Measurements from ENCODE around the gene SLC35E1. TPM values are rescaled to one million over a fixed set of nuclear protein-coding genes. Genes with fewer than 3 reads are reported as not detected.

SLC35E1 gene
- total RNA-seq, 2 donors from 2014 or later, result 26.6 to 30.6 TPM

- no peaks in the 10 kb centered on the region for H3K27me3 ChIP-seq (ENCODE audit: control insufficient read depth, insufficient read depth, low read length, poor library complexity, severe bottlenecking)
- no peak overlapping the region for H3K27ac Mint-ChIP-seq
- H3K27ac ChIP-seq (ENCODE audit: low read depth, low read length), result no peak overlapping the region
- H3K4me3 Mint-ChIP-seq, result no peak overlapping the region
- H3K4me3 ChIP-seq (ENCODE audit: low read length), result no peak overlapping the region
- peaks cover 71% of the 10 kb centered on the region for H3K36me3 ChIP-seq (ENCODE audit: control insufficient read depth, insufficient read depth, low read length)
- WGBS, 2 experiments (ENCODE audit: insufficient coverage in 1 of 2, insufficient read length in 1 of 2), result 97 to 100% methylated on average over 2 to 10 of the region's 10 CpGs
- no peak overlapping the region for H3K9ac ChIP-seq (ENCODE audit: extremely low read depth, low read length, poor library complexity, severe bottlenecking)
- no peaks in the 10 kb centered on the region for H3K4me1 ChIP-seq (ENCODE audit: control insufficient read depth, insufficient read depth, low read length)
- no peaks in the 10 kb centered on the region for H3K9me3 Mint-ChIP-seq
- H3K4me1 Mint-ChIP-seq, result no peaks in the 10 kb centered on the region
- H3K36me3 Mint-ChIP-seq (ENCODE audit: low read depth), result peaks cover 73% of the 10 kb centered on the region
- no peak for DNase-seq
- no peaks in the 10 kb centered on the region for H3K9me3 ChIP-seq (ENCODE audit: control insufficient read depth, low read length)
- no peaks in the 10 kb centered on the region for H3K27me3 Mint-ChIP-seq (ENCODE audit: insufficient read depth)
- no peak for TF ChIP-seq CTCF (conservative IDR thresholded peaks at IDR 0.05)
Measured at GRCh38 chr19:16521715-16522289, 50.4 kb downstream of the SLC35E1 start.

- no peaks in the 10 kb centered on the region for H3K4me1 Mint-ChIP-seq
- no peak for TF ChIP-seq CTCF (conservative IDR thresholded peaks at IDR 0.05)
- H3K9ac ChIP-seq (ENCODE audit: extremely low read depth, low read length, poor library complexity, severe bottlenecking), result no peak overlapping the region
- peaks cover 69% of the 10 kb centered on the region for H3K36me3 Mint-ChIP-seq (ENCODE audit: low read depth)
- H3K4me1 ChIP-seq (ENCODE audit: control insufficient read depth, insufficient read depth, low read length), result no peaks in the 10 kb centered on the region
- peaks cover 65% of the 10 kb centered on the region for H3K36me3 ChIP-seq (ENCODE audit: control insufficient read depth, insufficient read depth, low read length)
- H3K27ac Mint-ChIP-seq, result peak overlapping the region; percentile 68
- H3K27me3 ChIP-seq (ENCODE audit: control insufficient read depth, insufficient read depth, low read length, poor library complexity, severe bottlenecking), result no peaks in the 10 kb centered on the region
- H3K9me3 Mint-ChIP-seq, result no peaks in the 10 kb centered on the region
- H3K9me3 ChIP-seq (ENCODE audit: control insufficient read depth, low read length), result no peaks in the 10 kb centered on the region
- no peak overlapping the region for H3K4me3 ChIP-seq (ENCODE audit: low read length)
- H3K4me3 Mint-ChIP-seq, result no peak overlapping the region
- H3K27me3 Mint-ChIP-seq (ENCODE audit: insufficient read depth), result no peaks in the 10 kb centered on the region
- DNase-seq, result no peak
- H3K27ac ChIP-seq (ENCODE audit: low read depth, low read length), result no peak overlapping the region
- 96% methylated on average over 13 to 18 of the region's 18 CpGs for WGBS, 2 experiments (ENCODE audit: insufficient coverage in 1 of 2, insufficient read length in 1 of 2)
Measured at GRCh38 chr19:16520986-16521624, 51.1 kb downstream of the SLC35E1 start.

GRCh38 chr19:16520074-16520973, 51.9 kb downstream of the SLC35E1 start:
- no peaks in the 10 kb centered on the region for H3K9me3 ChIP-seq (ENCODE audit: control insufficient read depth, low read length)
- peaks cover 63% of the 10 kb centered on the region for H3K36me3 Mint-ChIP-seq (ENCODE audit: low read depth)
- no peaks in the 10 kb centered on the region for H3K4me1 Mint-ChIP-seq

More at GRCh38 chr19:16520074-16520973, 51.9 kb downstream of the SLC35E1 start:
- TF ChIP-seq CTCF (conservative IDR thresholded peaks at IDR 0.05), result no peak
- no peaks in the 10 kb centered on the region for H3K4me1 ChIP-seq (ENCODE audit: control insufficient read depth, insufficient read depth, low read length)
- no peaks in the 10 kb centered on the region for H3K27me3 Mint-ChIP-seq (ENCODE audit: insufficient read depth)
- no peaks in the 10 kb centered on the region for H3K27me3 ChIP-seq (ENCODE audit: control insufficient read depth, insufficient read depth, low read length, poor library complexity, severe bottlenecking)
- H3K9ac ChIP-seq (ENCODE audit: extremely low read depth, low read length, poor library complexity, severe bottlenecking), result no peak overlapping the region
- H3K36me3 ChIP-seq (ENCODE audit: control insufficient read depth, insufficient read depth, low read length), result peaks cover 65% of the 10 kb centered on the region
- H3K4me3 ChIP-seq (ENCODE audit: low read length), result no peak overlapping the region
- 96% methylated on average over 36 to 45 of the region's 45 CpGs for whole genome bisulfite sequencing, 2 experiments (ENCODE audit: insufficient coverage in 1 of 2, insufficient read length in 1 of 2)
- no peak overlapping the region for H3K27ac ChIP-seq (ENCODE audit: low read depth, low read length)
- H3K4me3 Mint-ChIP-seq, result no peak overlapping the region
- H3K9me3 Mint-ChIP-seq, result no peaks in the 10 kb centered on the region
- no peak for DNase-seq
- H3K27ac Mint-ChIP-seq, result peak overlapping the region; percentile 68
